ENCODE data around the gene ATP2B1. TPM values are rescaled to one million over a fixed set of nuclear protein-coding genes. Genes with fewer than 3 reads are reported as not detected.

The ATP2B1 gene
- polyA plus RNA-seq, 10 donors = 61.0 to 114 (median 82.6) TPM

DNA sequence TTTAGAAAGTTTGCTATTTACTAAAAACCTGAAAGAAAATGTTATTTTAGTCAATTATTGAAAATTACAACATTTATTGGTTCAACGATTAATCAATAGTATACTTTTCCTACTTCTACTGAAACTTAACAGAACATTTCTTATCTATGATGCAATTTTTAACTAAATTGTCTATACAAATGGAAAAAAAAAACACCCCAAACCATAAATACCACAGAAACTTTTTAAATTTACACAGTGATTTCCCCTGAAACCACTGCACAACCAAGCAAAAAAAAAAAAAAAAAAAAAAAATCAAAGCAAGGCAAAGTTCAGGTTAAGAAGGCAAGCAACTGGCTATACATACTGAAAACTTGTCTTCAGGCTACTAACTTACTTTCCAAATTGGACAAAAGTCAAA lies 110.9 kb downstream of the ATP2B1 start:
- no peak for DNase-seq

DNA sequence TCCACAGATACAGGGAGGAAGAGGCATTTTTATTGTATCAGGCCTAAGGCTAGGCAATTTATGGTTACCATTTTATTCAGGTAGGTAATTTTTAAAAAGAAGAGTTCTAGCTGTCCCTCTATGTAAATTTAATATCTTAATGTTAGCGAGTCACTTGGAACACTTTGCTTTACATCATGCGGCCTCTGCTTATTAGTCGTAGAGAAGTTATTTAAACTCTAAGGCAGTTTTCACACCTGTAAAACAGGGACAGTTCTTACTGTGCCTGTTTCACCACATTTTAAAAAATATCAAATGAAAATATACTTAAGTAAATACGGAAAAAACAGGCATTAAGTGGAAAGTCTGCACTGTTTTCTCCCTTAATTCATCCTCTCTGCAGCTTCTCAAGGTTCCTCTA lies 111.4 kb downstream of the ATP2B1 start:
- no peak for DNase-seq

DNA sequence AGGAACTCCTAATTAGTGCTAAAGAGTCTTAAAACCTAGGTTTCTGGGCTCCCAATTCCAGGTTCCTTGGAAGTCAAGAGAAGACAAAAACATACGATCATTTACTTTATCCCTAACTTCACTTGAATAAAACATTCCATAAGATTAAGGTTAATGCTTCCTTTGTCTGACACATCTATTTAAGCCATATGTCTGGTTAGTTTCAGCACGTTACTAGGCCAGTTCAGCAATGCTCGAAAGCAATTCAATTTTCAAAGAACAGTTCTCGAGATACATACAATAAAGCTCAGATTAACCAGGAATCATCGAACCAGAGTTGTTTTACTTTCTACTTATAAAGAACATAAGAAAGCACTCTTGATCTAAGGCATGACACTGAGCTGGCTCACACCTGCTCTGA lies 114.8 kb downstream of the ATP2B1 start:
- DNase-seq = no peak

DNA sequence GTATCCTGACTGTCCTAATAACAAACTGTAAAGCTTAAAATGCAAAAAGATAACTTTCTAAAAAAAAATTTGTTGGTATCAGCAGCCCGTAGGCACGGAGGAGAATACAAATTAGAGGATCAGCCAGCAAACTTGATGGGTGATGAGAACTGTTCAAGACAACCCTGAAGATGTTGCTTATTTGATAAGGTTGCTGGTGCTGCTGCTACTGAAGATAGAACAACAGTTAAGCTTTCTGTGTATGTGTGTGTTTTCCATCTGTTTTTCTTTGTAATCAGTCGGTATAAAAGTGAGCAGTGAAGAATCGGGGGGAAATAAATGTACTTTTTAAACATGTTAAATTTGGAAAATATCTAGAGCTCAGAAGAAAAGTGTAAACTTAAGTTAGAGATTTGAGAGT lies 115.4 kb downstream of the ATP2B1 start:
- DNase-seq = no peak

DNA sequence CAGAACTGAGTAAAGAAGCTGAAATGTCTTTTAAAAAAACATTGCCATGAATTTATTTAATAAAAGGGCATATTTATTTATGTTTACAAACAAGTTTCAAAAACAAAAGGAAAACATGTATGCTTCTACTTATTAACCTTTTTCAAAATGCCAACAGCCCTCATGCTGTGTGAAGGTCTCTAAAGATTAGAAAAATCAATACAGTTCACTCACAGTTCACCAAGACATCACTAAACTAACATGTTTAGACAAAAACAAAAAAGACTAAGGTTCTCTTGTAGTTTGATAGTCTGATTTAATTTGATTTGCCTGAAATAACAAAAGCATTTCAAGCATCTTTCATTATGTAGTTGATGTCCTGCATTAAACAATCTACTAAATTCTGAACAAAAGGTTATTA lies 118.9 kb downstream of the ATP2B1 start:
- DNase-seq = no peak

DNA sequence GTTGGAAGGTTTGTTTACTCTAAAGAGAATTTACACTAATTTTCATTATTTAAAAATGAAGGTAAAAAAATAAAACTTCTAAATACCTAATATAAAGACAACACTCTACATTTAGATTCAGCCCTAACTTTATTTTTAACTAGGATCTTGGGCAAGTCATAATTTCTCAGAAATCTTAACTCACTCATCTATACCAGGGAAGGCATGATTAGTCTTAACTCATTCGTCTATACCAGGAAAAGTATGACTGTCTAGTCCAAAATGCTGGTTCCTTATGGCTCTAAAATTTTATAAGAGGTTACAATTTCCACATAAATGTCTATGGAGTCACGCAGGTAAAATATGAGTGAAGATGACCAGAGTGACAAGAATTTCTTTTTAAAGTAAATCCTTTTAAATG lies 130.1 kb downstream of the ATP2B1 start:
- DNase-seq = no peak

DNA sequence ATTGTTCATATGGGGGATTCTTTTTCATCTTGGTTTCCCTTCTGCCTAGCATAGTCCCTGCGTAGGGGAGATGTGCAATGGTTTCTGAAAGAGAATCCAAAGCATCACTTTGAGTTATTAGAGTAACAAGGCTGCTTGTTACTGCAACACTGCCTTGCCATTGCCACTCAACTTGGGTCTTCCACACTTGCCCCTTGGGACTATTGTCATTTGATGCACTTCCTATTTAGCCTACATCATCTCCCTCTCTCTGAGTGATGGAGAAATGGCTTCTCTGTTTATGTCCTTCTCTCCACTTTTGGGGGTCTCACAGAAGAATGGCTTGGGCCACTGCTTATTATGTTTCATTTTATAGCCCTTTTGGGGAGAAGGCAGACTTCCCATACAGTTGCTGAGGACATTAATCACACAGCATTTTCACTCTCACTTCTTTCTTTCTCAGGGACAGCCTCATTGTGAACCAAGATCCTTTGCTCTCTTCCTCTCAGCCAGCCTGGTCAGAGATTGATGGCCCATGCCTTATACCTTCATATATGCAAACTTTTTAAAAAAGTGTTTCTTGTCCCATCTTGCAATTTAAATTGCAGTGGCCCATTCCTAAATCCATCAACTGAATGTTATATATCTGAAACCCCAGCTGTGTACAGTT lies 131.9 kb downstream of the ATP2B1 start:
- DNase-seq = no peak

DNA sequence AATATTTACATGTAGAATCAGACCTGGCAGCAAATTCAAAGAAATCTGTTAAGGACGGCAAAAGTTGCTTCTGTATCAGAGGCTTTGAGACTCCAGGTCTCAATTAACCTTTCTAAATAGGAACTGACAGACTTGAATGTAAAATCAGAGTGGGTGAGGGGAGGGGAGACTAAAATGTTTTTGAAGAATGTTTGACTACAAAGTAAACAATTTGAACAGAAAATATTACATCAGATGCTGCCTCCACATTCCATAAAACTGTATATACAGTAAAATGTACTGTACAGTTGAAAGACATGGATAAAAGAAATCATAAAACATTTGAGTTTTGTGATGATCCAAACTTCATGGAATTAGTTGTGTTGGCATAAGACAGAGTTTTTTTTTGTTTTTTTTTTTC lies 133.3 kb downstream of the ATP2B1 start:
- peak in 1 of 3 donors; percentile 9 for DNase-seq

DNA sequence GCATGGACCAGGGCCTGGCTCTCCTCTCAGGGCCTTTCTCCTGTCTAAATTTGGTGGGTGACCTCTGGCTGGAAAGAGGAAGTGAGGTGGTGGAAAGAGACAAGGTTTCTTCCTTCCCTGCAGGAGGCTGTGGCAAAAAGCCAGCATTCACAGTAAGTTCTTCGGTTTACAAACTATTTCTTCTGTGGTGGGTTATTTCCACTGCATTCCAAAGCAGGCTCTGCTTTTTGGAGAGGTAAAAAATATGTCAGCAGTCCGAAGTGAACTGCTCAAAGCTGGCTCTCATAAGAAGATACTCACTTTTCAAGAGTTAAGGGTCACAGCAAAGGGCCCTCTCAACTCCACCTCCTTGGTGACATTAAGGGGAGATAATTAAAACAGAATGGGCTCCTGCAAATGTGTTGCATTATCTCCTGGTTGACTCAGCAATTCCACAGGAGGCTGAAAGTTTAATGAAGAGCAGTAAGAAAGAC lies 133.9 kb downstream of the ATP2B1 start:
- peak; percentile 23 to 62 (median 39) for DNase-seq

DNA sequence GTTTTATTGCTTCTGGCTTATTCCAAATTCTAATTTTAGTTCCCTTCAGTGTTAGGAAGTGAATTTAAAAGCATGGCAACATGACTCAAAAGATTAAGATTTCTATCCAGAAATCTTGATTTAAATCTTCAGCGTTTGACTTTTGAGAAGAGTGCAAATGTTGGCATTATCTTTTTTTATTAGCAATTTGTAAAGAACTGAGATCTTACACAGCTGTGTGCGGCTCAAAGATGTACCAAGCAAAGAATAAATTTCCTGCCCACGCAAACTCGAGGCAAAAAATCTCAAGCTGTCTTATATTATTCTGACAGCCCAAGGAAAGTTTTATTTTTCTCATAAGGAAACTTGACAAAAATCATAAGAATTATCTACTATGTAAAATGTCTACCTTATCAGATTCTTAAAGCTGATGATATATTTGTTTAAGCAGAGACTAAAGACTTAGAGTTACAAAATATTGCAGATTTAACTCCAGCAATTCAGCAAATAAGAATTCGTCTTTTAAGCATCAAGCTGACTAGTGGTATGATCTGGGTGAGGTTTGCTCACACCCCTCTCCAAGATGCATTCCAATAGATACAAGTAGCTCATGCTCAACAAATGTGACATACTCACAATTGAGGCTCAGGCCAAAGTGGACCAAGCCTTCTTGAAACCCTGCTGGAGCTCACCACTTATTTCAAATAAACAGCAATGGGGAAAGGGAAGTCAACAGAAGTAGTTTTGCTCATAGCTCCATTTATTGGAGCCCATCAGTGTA lies 135.4 kb downstream of the ATP2B1 start:
- DNase-seq = no peak

DNA sequence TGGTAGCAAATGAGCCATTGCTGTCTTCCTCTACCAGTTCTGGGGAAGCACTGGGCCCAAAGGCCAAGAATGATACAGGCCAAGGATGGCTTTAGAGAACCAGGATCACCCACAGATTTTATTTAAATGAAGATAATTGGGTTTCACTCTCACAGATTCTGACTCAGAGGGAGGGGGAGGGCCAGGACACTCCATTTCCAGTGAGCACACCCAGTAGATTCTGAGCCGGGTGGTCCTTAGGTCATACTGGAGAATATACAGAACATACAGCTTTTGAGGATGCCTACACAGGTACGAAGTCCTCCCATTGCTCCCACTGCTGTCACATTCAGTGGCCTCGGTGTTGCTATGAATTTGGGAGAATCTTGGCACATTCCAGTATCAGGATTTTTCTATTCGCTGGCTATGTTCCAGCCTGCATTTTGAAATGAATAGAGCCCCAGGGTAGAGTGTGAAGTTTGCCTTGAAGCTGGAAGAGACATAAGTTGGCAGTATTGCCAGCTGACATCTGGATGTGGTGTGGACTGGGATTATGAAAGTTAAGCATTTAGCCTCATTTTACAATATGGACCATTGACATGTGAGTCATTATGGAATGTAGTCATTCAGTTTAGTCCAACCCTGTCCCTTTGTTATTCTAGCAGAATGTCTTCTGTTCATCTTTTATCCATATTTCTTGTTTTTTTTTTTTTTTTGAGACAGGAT lies 137.0 kb downstream of the ATP2B1 start:
- DNase-seq = peak in 1 of 3 donors; percentile 13

DNA sequence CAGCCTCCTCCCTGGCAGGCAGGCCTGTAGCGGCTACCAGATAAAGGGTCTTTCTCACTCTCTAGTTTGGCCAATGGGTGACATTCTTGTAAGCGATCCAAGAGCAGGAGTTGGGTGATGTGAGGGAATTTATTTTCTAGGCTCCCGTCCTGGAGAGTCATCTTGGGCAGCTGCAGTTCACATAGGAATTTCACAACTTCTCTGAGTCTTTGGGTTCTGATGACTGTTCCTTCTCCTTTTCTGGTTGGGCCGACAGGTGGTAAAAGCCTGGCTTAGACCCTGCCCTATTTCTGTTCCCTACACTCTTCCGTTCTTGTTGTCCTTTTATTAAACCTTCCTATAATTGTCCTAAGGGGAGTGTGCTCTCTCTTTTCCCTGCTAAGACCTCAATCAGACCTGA lies 140.2 kb downstream of the ATP2B1 start:
- DNase-seq = no peak

DNA sequence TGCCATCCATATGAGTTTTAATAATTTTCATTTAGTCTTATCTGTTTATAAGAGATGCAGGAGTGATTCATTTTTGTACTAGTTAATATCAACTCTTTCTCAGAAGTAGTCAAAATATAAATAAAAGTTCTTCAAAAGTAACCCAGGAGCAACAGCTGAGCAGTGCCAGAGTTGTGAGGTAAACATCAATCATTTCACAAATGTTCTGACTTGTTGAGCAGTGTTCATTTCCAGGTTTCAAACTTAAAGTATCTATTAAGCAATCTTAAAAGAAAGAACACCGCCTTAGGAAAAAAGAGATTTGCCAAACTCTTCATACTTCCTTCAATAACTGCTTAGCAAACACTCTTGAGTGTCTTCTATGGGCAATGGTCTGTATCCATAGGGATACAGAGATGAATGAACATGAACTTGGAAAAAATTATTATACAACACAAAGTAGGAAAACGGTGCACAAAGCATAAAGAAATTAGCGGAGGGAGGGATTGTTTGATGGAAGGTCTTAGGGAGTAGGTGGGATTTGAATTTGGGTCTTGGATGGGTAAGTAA lies 140.9 kb downstream of the ATP2B1 start:
- DNase-seq = no peak

DNA sequence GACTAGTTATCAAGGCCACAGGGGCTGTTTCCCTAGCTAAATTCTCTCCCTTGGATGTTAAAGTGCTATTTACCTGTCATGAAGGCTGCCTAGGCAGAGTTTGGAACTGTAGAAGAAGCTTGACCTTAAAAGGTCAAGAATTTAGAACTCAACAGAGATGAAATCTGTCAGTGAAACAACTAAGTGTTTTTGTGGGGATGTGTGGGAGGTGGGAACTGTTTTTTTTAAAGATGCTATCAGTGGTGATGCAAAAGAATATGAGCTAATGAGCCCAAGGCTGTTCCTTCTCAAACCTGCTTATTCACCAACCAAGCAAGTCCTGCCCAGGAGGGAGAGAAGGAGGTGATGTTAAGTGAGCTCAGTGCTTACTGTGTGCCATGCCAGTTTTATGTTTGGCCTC lies 142.0 kb downstream of the ATP2B1 start:
- no peak for DNase-seq

DNA sequence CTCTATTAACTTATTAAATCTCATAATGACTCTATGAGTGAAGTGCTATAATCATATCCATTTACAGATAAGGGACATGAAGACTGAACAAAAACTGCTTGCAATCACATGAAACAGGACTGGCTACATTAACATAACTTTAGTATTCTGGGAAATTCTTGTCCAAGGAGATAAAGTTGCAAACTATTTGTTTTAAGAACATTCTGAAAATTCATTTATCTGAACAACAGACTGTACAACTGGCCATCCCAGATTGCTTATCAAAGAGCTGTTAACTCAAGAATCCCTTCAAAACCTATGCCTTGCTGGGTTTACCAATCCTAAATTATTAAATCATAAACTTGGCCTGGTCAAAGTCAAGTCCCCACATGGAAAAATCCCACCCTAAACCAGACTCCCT lies 143.6 kb downstream of the ATP2B1 start:
- DNase-seq = no peak

DNA sequence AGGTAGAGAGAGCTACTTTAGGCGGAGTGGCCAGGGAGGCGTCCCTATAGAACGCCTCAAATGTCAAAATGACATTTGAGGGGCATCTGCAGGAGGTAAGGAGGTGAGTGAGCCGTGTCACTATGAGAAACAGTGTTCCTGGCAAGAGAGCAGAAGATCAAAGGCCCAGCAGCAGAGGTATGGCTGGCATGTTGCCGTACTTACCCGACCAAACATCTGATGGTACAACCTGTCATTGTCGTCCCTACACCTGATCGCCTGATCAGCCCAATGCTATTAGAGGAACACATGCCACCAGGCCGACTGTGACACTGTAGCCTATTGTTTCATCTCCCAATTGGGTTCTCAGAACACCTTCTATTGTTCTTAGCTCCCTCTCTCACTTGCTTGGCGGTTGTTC lies 148.9 kb downstream of the ATP2B1 start:
- DNase-seq = no peak

DNA sequence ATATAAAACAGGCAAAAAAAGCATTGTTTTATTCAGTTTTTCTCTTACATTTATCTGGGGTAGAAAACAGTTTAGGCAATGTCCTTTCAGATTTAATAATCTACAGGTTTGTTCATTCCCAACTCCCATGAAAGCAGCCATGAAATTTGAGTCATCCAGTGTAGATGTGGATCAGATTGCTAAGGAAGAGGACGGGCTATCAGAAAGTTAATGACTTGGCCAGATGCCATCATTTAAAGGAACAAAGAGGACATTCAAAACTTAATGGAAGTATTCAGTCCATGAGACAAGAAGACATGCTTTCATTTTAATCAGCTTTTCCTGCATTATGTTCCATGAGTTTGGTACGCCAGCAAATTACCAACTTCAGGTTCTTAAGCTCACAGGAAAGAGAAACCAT lies 151.7 kb downstream of the ATP2B1 start:
- DNase-seq = peak in 1 of 3 donors; percentile 12

DNA sequence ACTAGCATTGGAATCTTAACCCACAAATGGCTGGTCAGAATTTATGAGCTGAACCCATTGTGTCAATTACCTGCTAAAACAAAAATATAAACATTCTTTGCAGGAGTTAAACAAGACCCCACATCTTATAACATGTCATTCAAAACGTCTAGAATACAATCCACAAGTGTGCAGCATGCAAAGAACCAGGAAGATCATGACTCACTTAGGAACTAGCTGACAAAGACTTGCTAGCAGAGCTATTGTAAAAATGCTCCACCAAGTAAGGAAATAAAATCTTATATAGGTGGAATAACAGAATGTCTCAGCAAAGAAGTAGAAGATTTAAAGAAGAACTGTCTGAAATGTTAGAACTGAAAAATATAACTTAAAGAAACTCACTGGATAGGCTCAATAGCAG lies 156.3 kb downstream of the ATP2B1 start:
- DNase-seq = no peak

DNA sequence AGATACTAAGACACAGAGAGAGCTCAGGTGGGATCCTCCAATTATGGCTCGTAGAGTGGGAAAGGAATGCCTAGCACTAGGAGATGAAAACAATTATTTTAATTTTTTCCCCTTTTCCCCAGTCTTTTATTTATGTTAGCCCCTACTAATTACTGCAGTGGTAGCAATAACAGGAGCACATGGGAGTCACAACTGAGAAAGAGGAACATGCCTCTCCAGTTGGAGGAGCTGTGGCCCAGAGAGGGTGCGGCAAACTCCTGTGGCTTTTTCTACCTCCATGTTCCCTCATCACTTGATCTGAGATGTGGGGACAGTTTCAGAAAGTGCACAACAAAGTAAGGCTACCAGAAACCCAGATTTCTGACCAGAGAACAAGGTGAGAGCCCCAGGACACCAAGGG lies 156.9 kb downstream of the ATP2B1 start:
- DNase-seq = no peak

DNA sequence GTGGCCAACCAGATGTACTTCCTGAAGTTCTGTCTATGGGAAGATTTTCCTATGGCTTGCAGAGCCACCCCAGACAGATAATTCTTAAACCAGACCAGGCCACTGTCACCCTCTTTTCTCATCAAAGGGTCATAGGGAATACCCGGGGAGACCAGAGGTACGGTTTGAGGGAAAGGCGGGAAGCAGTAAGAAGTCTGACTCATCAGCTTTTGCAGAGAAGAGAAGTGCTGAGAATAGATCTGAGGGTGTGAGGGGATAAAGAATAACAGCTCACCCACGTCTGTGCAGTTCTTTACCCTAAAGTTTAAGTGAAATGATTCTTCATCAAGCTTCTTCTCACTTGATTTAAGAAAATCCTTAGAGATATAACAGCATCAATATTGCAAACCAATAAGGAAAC lies 161.5 kb downstream of the ATP2B1 start:
- DNase-seq = no peak

DNA sequence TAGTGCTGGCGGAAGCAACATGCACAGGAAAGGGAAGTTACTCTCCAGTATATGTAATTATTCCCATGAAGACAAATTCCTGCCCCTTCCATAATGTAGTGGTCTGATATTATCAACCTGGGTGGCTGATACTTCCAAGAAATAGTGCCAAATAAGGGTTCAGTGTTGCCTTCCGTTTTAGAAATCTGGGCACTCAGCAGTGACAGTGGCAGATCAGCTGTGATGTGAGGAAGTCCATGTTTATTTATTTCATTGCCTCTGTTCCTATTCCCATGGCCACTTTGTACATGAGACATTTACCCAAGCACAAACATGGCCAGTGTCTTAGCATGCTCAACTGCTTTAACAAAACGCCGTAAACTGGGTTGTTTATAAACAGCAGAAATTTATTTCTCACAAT lies 162.5 kb downstream of the ATP2B1 start:
- DNase-seq = no peak

DNA sequence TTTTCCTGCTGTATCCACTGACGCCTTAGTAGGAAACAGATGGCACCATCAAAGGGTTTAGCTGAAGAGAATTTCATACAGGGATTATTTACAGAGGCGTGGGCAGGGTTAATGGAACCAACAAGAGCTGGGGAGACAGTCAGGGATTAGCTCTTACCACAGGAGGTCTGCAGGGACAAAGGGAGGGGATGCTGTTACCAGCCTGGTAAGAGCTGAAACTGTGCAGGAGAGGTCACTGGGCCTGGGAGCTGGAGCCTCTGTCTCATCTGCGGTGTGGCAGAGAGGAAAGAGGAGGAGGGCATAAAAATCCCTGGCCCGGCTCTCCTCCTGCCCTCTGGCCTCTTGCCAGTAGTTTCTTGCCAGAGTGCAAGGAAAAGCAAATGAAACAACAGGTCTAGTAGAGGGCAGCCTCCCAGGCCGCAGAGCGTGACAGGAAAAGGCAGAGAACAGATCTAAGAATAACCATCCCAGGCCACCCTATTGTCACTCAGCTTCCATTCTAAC lies 163.9 kb downstream of the ATP2B1 start:
- peak; percentile 18 to 48 (median 28) for DNase-seq
